Activated T-cell treated with anti-CD3 and anti-CD28 coated beads for 24 hours (primary cell): Measurements from ENCODE around the gene CASQ1.

Source experiments
- DNase-seq: peaks from one replicate; pipeline ENCODE4 v3.0.0-alpha.2; 2020; ENCODE audit warnings: low read depth

Gene CASQ1

GRCh38 chr1:160226623-160227022 is 36.2 kb downstream of the CASQ1 start:
- no peak for DNase-seq

GRCh38 chr1:160227034-160227433 is 36.7 kb downstream of the CASQ1 start:
- DNase-seq: no peak

- DNase-seq: no peak
Observed at GRCh38 chr1:160227561-160227960, 37.2 kb downstream of the CASQ1 start.

GRCh38 chr1:160228431-160228830 is 38.1 kb downstream of the CASQ1 start:
- no peak for DNase-seq

GRCh38 chr1:160232911-160233310 is 42.5 kb downstream of the CASQ1 start:
- no peak for DNase-seq

GRCh38 chr1:160236806-160237205 is 46.4 kb downstream of the CASQ1 start:
- DNase-seq: no peak

GRCh38 chr1:160237558-160237957 is 47.2 kb downstream of the CASQ1 start:
- DNase-seq: no peak

GRCh38 chr1:160238408-160238807 is 48.0 kb downstream of the CASQ1 start:
- DNase-seq: no peak

- DNase-seq: no peak
Observed at GRCh38 chr1:160239582-160240299, 49.4 kb downstream of the CASQ1 start.

- DNase-seq: no peak
Observed at GRCh38 chr1:160243767-160244166, 53.4 kb downstream of the CASQ1 start.

GRCh38 chr1:160244209-160244608 is 53.8 kb downstream of the CASQ1 start:
- DNase-seq: no peak

GRCh38 chr1:160245434-160245833 is 55.1 kb downstream of the CASQ1 start:
- DNase-seq: no peak

GRCh38 chr1:160247053-160247452 is 56.7 kb downstream of the CASQ1 start:
- DNase-seq: no peak

GRCh38 chr1:160251011-160251410 is 60.6 kb downstream of the CASQ1 start:
- DNase-seq: no peak
